Hair follicle dermal papilla cell (primary cell): ENCODE results near the gene LPIN3. TPM values are rescaled to one million over a fixed set of nuclear protein-coding genes. Genes with fewer than 3 reads are reported as not detected.

ENCODE experiments used
- total RNA-seq: library from RNA; depleted of rRNA; stranded (reverse); fragments of >200 nt; gene quantifications from 2 replicates; pipeline ENCODE4 v1.2.3, GENCODE V29; 2012

LPIN3 gene, protein sequence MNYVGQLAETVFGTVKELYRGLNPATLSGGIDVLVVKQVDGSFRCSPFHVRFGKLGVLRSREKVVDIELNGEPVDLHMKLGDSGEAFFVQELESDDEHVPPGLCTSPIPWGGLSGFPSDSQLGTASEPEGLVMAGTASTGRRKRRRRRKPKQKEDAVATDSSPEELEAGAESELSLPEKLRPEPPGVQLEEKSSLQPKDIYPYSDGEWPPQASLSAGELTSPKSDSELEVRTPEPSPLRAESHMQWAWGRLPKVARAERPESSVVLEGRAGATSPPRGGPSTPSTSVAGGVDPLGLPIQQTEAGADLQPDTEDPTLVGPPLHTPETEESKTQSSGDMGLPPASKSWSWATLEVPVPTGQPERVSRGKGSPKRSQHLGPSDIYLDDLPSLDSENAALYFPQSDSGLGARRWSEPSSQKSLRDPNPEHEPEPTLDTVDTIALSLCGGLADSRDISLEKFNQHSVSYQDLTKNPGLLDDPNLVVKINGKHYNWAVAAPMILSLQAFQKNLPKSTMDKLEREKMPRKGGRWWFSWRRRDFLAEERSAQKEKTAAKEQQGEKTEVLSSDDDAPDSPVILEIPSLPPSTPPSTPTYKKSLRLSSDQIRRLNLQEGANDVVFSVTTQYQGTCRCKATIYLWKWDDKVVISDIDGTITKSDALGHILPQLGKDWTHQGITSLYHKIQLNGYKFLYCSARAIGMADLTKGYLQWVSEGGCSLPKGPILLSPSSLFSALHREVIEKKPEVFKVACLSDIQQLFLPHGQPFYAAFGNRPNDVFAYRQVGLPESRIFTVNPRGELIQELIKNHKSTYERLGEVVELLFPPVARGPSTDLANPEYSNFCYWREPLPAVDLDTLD
- total RNA-seq: 14.6 and 17.1 TPM in 2 replicates

DNA sequence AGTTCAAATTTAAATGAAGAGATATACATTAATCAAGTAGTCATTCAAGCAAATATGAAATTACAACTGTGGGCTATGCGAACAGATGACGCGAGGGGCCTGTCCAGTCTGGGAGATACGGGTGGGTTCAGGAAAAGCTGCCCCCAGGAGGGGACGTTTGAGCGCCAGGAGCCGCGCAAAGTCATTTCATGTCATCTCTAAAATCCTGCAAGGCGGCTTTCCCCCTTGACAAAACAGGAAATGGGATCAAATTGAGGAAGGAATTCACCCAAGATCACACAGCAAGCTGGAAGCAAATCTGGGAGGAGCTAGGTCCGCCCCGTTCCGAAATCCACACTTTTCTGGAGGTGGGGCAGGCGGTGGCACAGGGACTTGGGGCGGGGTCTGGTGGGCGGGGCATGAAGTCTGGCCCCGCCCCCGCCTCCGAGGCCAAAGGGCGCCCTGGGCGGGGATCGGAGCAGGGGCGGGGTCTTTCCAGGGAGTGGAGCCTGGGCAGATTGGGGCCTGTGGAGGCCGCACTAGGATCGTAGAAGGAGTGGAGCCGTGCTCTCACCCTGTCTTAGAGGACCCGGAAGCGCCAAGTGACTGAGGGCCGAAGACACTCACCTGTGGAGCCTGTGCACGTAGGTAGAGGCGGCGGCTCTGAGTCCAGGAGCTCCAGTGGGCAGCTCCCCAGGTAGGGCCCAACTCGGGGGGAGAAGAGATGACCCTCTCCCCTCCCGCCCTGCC lies at the start of gene LPIN3:
Gene LPIN3 (plus strand): TSS at position 495 of the 729 bp plus-strand sequence. CDS start 4,983 bp downstream, outside the sequence.

DNA sequence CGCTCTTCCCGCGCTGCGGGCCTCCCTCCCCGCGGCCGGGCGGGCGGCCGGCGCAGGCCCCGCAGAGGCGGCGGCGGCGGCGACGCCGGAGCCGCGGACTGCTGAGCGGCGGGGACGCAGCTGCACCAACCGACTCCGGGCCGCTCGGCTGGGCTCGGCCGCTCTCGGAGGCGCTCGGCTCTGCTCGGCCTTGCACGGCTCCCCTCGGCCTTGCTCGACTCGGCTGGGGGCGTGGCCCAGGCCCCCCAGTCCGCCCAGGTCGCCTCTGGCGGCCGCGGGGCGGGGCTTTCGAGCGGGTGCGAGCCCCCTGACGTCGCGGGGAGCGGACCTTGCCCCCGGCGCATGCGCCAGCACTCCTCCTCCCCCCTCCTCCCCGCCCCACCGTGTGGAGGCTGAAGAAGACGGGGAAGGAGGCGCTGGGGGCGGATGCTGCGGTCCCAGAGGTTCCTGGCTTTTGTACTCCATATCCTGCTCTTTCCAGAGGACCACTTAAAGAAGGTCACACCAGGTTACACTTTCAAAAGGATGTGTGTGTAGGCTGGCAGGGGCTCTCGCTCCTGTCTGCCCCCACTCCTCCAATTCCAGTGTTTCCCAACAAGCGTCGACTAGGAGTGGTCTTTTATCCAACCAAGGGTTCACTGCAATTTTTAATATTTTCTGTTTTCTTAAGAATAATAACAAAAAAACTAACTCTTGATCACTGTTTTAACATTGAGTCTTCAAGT lies 22.9 kb upstream of the LPIN3 start, which contains the start of gene ZHX3:
Gene ZHX3 (minus strand): TSS at position 186 of the 725 bp plus-strand sequence. CDS start 112,815 bp downstream, outside the sequence.

DNA sequence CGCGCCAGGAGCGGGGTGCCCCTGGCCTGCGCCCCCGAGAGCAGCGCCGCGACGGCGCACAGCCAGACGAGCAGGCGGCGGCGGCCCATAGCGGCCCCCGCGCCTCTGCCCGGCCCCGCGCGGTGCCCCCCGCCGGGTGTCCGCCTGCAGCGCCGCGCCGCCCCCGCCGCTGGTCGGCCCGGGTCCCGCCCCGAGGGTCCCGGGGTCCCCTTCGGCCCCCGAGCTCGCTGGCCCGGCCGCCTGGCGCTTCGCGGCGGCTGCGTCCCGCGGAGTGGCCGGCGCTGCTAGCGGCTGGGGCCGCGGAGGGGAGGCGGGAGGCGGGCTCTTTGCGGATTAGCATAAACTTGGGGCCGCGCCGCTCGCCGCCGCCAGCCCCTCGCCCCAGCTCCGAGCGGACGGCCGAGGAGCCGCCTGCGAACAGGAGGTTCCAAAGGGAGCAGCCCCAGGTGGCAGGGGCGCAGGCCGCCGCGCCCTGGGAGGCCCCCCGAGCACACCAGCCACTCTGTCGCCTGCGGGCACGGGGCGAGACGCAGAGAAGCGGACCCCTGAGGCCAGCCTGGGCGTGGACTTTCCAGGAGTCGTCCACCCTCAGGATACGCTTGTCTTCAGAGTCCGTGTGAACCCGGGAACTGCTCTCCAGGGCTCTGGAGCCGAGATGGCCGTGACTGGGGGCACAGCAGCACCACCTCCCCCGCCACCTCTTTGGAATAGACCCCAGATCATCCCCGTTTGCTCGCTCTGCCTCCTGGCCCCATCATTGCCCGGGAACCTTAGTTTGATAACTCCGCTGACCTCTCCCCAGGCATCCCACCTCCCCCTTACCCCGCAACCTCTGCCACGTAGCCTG lies 26.1 kb downstream of the LPIN3 start, which contains the start of gene EMILIN3:
Gene EMILIN3 (minus strand): TSS at position 273 of the 847 bp plus-strand sequence. CDS start 184 bp downstream, at position 89.

Other genes with a start within 250 kb of the LPIN3 start
- 61.3 and 62.9 TPM in 2 replicates for gene PLCG1, start 203.3 kb upstream of the LPIN3 start, total RNA-seq
- gene ZHX3, start 23.1 kb upstream of the LPIN3 start, total RNA-seq: 49.1 and 54.8 TPM in 2 replicates
- gene EMILIN3, start 26.0 kb downstream of the LPIN3 start, total RNA-seq: 0.12 and 0.16 TPM in 2 replicates